ENCODE results near the gene ZNF708. TPM values are rescaled to one million over a fixed set of nuclear protein-coding genes. Genes with fewer than 3 reads are reported as not detected.
"Not testable (repeated sequence)": the region's sequence is repeated elsewhere in the genome, so short reads cannot be mapped to it uniquely, and the experiment has no call there.

Gene ZNF708
- total RNA-seq, 2 experiments from 2014 or later, result 15.5 to 16.4 TPM

GRCh38 chr19:21314676-21315075 lies 14.5 kb downstream of the ZNF708 start:
- peaks cover 0 to 12% of the 10 kb centered on the region in 2 experiments for H3K9me3 ChIP-seq (ENCODE audit: control insufficient read depth in 1 of 2, insufficient read depth in 1 of 2, low read length in 2 of 2)
- Mint-ChIP-seq H3K27me3 (no peaks in the 10 kb centered on the region), H3K27ac (peak overlapping the region; percentile 46), H3K36me3 (ENCODE audit: low read depth) (peaks cover 70% of the 10 kb centered on the region), H3K4me3 (no peak overlapping the region), H3K9me3 (no peaks in the 10 kb centered on the region), H3K4me1 (ENCODE audit: low read depth) (peaks cover 58% of the 10 kb centered on the region)
- H3K36me3 ChIP-seq (ENCODE audit: insufficient read depth, low read length), result peaks cover 32% of the 10 kb centered on the region
- POLR2A ChIA-PET, result interaction anchor here (1.3 kb wide), 1 partner anchor 14 kb away, joined by 5 read pairs; no protein-coding TSS in a partner anchor
- no peak overlapping the region for H3K4me3 ChIP-seq (ENCODE audit: low read length)
- H3K27ac ChIP-seq (ENCODE audit: low read depth in 1 of 2, low read length in 2 of 2), result no peak overlapping the region
- intact Hi-C loops (cut with DNase I, micrococcal nuclease), result loop anchor here in 1 of 2 experiments (10.0 kb wide), 1 partner anchor 50 kb away; no protein-coding TSS in a partner anchor
- DNase-seq (peak in 1 of 14 experiments; percentile 34), ATAC-seq (ENCODE audit: poor library complexity) (no peak)
- no peaks in the 10 kb centered on the region for H3K4me1 ChIP-seq (ENCODE audit: insufficient read depth, low read length)
- CTCF ChIA-PET, result no interaction called here
- H3K27me3 ChIP-seq (ENCODE audit: control insufficient read depth in 1 of 2, insufficient read depth in 2 of 2, low read length in 2 of 2), result no peaks in the 10 kb centered on the region
- TF ChIP-seq CTCF (IDR thresholded peaks at IDR 0.05), result no peak

GRCh38 chr19:21312807-21313206 lies 16.4 kb downstream of the ZNF708 start:
- Mint-ChIP-seq H3K36me3 (ENCODE audit: low read depth) (peaks cover 74% of the 10 kb centered on the region), H3K4me1 (ENCODE audit: low read depth) (peaks cover 54% of the 10 kb centered on the region), H3K27ac (peak overlapping the region; percentile 47)
- H3K4me3 ChIP-seq (ENCODE audit: low read length); CTCF ChIA-PET; H3K9me3 Mint-ChIP-seq; POLR2A ChIA-PET; H3K4me1 ChIP-seq (ENCODE audit: insufficient read depth, low read length); H3K27me3 Mint-ChIP-seq; ATAC-seq (ENCODE audit: poor library complexity); H3K27me3 ChIP-seq (ENCODE audit: control insufficient read depth in 1 of 2, insufficient read depth in 2 of 2, low read length in 2 of 2); H3K4me3 Mint-ChIP-seq; DNase-seq: not testable (repeated sequence)
- intact Hi-C loops (cut with DNase I, micrococcal nuclease), result loop anchor here in 1 of 2 experiments (10.0 kb wide), 1 partner anchor 52 kb away; no protein-coding TSS in a partner anchor
- Histone ChIP-seq H3K9me3 (ENCODE audit: control insufficient read depth in 1 of 2, insufficient read depth in 1 of 2, low read length in 2 of 2) (peaks cover 0 to 14% of the 10 kb centered on the region in 2 experiments), H3K36me3 (ENCODE audit: insufficient read depth, low read length) (peaks cover 39% of the 10 kb centered on the region), H3K27ac (ENCODE audit: low read depth in 1 of 2, low read length in 2 of 2) (peak overlapping the region in 1 of 2 donors; percentile 7)

GRCh38 chr19:21308773-21309172 lies 20.4 kb downstream of the ZNF708 start:
- intact Hi-C loops (cut with DNase I, micrococcal nuclease), result no loop called here
- Histone ChIP-seq H3K4me1 (ENCODE audit: insufficient read depth, low read length) (no peaks in the 10 kb centered on the region), H3K9me3 (ENCODE audit: control insufficient read depth in 1 of 2, insufficient read depth in 1 of 2, low read length in 2 of 2) (peaks cover 5 to 25% of the 10 kb centered on the region in 2 experiments), H3K27me3 (ENCODE audit: control insufficient read depth in 1 of 2, insufficient read depth in 2 of 2, low read length in 2 of 2) (no peaks in the 10 kb centered on the region), H3K4me3 (ENCODE audit: low read length) (no peak overlapping the region), H3K27ac (ENCODE audit: low read depth in 1 of 2, low read length in 2 of 2) (no peak overlapping the region), H3K36me3 (ENCODE audit: insufficient read depth, low read length) (peaks cover 57% of the 10 kb centered on the region)
- ATAC-seq (ENCODE audit: poor library complexity), result no peak
- ChIA-PET POLR2A (no interaction called here), CTCF (no interaction called here)
- DNase-seq, result no peak
- peaks cover 87% of the 10 kb centered on the region for H3K36me3 Mint-ChIP-seq (ENCODE audit: low read depth)
- peaks cover 30% of the 10 kb centered on the region for H3K4me1 Mint-ChIP-seq (ENCODE audit: low read depth)
- no peaks in the 10 kb centered on the region for H3K27me3 Mint-ChIP-seq
- H3K4me3 Mint-ChIP-seq, result no peak overlapping the region
- no peak for TF ChIP-seq CTCF (IDR thresholded peaks at IDR 0.05)
- peaks cover under 1% of the 10 kb centered on the region for H3K9me3 Mint-ChIP-seq
- peak overlapping the region; percentile 17 for H3K27ac Mint-ChIP-seq

- DNase-seq; POLR2A ChIA-PET; H3K27ac Mint-ChIP-seq; H3K4me3 Mint-ChIP-seq; H3K9me3 Mint-ChIP-seq; H3K4me1 ChIP-seq (ENCODE audit: insufficient read depth, low read length); H3K27me3 Mint-ChIP-seq; H3K27me3 ChIP-seq (ENCODE audit: control insufficient read depth in 1 of 2, insufficient read depth in 2 of 2, low read length in 2 of 2); CTCF ChIA-PET; H3K4me3 ChIP-seq (ENCODE audit: low read length); ATAC-seq (ENCODE audit: poor library complexity); H3K27ac ChIP-seq (ENCODE audit: low read depth in 1 of 2, low read length in 2 of 2); intact Hi-C loops (cut with DNase I, micrococcal nuclease): not testable (repeated sequence)
- peaks cover 5 to 29% of the 10 kb centered on the region in 2 experiments for H3K9me3 ChIP-seq (ENCODE audit: control insufficient read depth in 1 of 2, insufficient read depth in 1 of 2, low read length in 2 of 2)
- H3K36me3 ChIP-seq (ENCODE audit: insufficient read depth, low read length), result peaks cover 67% of the 10 kb centered on the region
- H3K36me3 Mint-ChIP-seq (ENCODE audit: low read depth), result peaks cover 94% of the 10 kb centered on the region
- peaks cover 17% of the 10 kb centered on the region for H3K4me1 Mint-ChIP-seq (ENCODE audit: low read depth)
These were observed 22.2 kb downstream of the ZNF708 start for GRCh38 chr19:21306881-21307479.

- H3K4me3 Mint-ChIP-seq; ATAC-seq (ENCODE audit: poor library complexity); POLR2A ChIA-PET; H3K4me1 Mint-ChIP-seq (ENCODE audit: low read depth); CTCF ChIA-PET; H3K27ac Mint-ChIP-seq; H3K27me3 Mint-ChIP-seq; H3K4me3 ChIP-seq (ENCODE audit: low read length); H3K27ac ChIP-seq (ENCODE audit: low read depth in 1 of 2, low read length in 2 of 2); intact Hi-C loops (cut with DNase I, micrococcal nuclease); DNase-seq; H3K4me1 ChIP-seq (ENCODE audit: insufficient read depth, low read length); H3K27me3 ChIP-seq (ENCODE audit: control insufficient read depth in 1 of 2, insufficient read depth in 2 of 2, low read length in 2 of 2): not testable (repeated sequence)
- Mint-ChIP-seq H3K36me3 (ENCODE audit: low read depth) (peaks cover 88% of the 10 kb centered on the region), H3K9me3 (peaks cover 25% of the 10 kb centered on the region)
- peaks cover 45 to 79% of the 10 kb centered on the region in 2 experiments for H3K9me3 ChIP-seq (ENCODE audit: control insufficient read depth in 1 of 2, insufficient read depth in 1 of 2, low read length in 2 of 2)
- H3K36me3 ChIP-seq (ENCODE audit: insufficient read depth, low read length), result peaks cover 45% of the 10 kb centered on the region
These were observed 35.4 kb downstream of the ZNF708 start for GRCh38 chr19:21293768-21294167.

Data from CD4-positive, alpha-beta T cell (primary cell).